SK-N-SH (cell line): ENCODE data around the gene RAET1E. TPM values are rescaled to one million over a fixed set of nuclear protein-coding genes. Genes with fewer than 3 reads are reported as not detected.

Experiments
- CTCF ChIA-PET: fragments of 300-600, 350-600 bp; formaldehyde crosslinking; extraction: SDS; loops from one replicate; lab custom pipeline; 2021; lab: Yijun Ruan, JAX
- POLR2A ChIA-PET: fragments of 350-600 bp; sonication (Branson Sonifier 250); formaldehyde crosslinking; extraction: SDS; loops from one replicate; lab custom pipeline; 2020; ENCODE audit warnings: antibody characterized with exemption, inconsistent platforms; lab: Yijun Ruan, JAX
- DNase-seq: peaks from one replicate; pipeline ENCODE4 v3.0.0; 2012
- H2AFZ ChIP-seq: fragments of 200-600 bp; sonication (generic); 2 replicates; pipeline ENCODE4 v1.8.1; 2016; ENCODE audit warnings: antibody characterized with exemption, mild to moderate bottlenecking, low read depth
- H3F3A ChIP-seq: fragments of 200-600 bp; sonication (generic); replicated peaks from 2 replicates; pipeline ENCODE3; 2016; ENCODE audit warnings: antibody characterized with exemption, mild to moderate bottlenecking; ENCODE audit not compliant: insufficient read depth
- H3K27ac ChIP-seq, 2 experiments: fragments of 200-500 bp in 1 of 2; fragments of 200-600 bp in 1 of 2; sonication (Bioruptor generic) in 1 of 2; sonication (generic), shearing (Covaris generic) in 1 of 2; 2 replicates each; pipeline versions ENCODE4 v1.5.1 to v1.6.1; 2014 to 2016; ENCODE audit warnings: low read depth in 2 of 2, inconsistent platforms in 1 of 2, low read length in 1 of 2, mild to moderate bottlenecking in 1 of 2, mixed read lengths in 1 of 2
- H3K27me3 ChIP-seq: fragments of 200-600 bp; sonication (generic), shearing (Covaris generic); 2 replicates; pipeline ENCODE4 v1.6.1; 2016; ENCODE audit warnings: mixed run types; ENCODE audit not compliant: insufficient read depth
- H3K36me3 ChIP-seq, 2 experiments: fragments of 200-500 bp in 1 of 2; fragments of 200-600 bp in 1 of 2; sonication (Bioruptor generic) in 1 of 2; sonication (generic) in 1 of 2; replicated peaks in 1 of 2; 2 replicates each; pipeline versions ENCODE3 to v1.5.1; 2014 to 2016; ENCODE audit warnings: low read length in 1 of 2, mild to moderate bottlenecking in 1 of 2; ENCODE audit not compliant: insufficient read depth in 2 of 2, control insufficient read depth in 1 of 2
- H3K4me1 ChIP-seq, 2 experiments: fragments of 200-500 bp in 1 of 2; fragments of 200-600 bp in 1 of 2; sonication (Bioruptor generic) in 1 of 2; sonication (generic), shearing (Covaris generic) in 1 of 2; 2 replicates each; pipeline versions ENCODE4 v1.5.1 to v1.6.1; 2014 to 2016; ENCODE audit warnings: low read depth in 1 of 2, low read length in 1 of 2, mixed run types in 1 of 2; ENCODE audit not compliant: insufficient read depth in 2 of 2, control insufficient read depth in 1 of 2
- H3K4me2 ChIP-seq: fragments of 200-600 bp; sonication (generic), shearing (Covaris generic); 2 replicates; pipeline ENCODE4 v1.6.1; 2017; ENCODE audit warnings: mixed run types
- H3K4me3 ChIP-seq, 2 experiments: fragments of 200-500 bp in 1 of 2; fragments of 200-600 bp in 1 of 2; sonication (Bioruptor generic) in 1 of 2; sonication (generic), shearing (Covaris generic) in 1 of 2; 2 replicates each; pipeline versions ENCODE4 v1.5.1 to v1.8.1; 2014 to 2016; ENCODE audit warnings: low read depth in 2 of 2, inconsistent platforms in 1 of 2, low read length in 1 of 2, mild to moderate bottlenecking in 1 of 2, mixed read lengths in 1 of 2, moderate library complexity in 1 of 2
- H3K79me2 ChIP-seq: fragments of 200-600 bp; sonication (generic); 2 replicates; pipeline ENCODE4 v1.8.1; 2017; ENCODE audit warnings: mild to moderate bottlenecking; ENCODE audit not compliant: insufficient read depth
- H3K9ac ChIP-seq: fragments of 200-600 bp; sonication (generic); 2 replicates; pipeline ENCODE4 v1.6.1; 2017; ENCODE audit warnings: mixed run types
- H3K9me2 ChIP-seq: fragments of 200-600 bp; sonication (generic); 2 replicates; pipeline ENCODE4 v1.6.1; 2017; ENCODE audit warnings: mixed run types
- H3K9me3 ChIP-seq: fragments of 200-600 bp; sonication (generic); 2 replicates; pipeline ENCODE4 v1.6.1; 2017; ENCODE audit warnings: mixed run types, mild to moderate bottlenecking, moderate library complexity
- H4K20me1 ChIP-seq: fragments of 200-600 bp; sonication (generic); 2 replicates; pipeline ENCODE4 v1.6.1; 2017; ENCODE audit warnings: mild to moderate bottlenecking, mixed run types; ENCODE audit not compliant: insufficient read depth
- EZH2phosphoT487 ChIP-seq: fragments of 200-600 bp; sonication (generic); IDR thresholded peaks from 2 replicates; pipeline ENCODE4 v1.6.1; 2017; ENCODE audit warnings: low read depth, mixed run types, mild to moderate bottlenecking, antibody characterized with exemption, moderate library complexity, borderline replicate concordance
- IRF3 ChIP-seq: fragments of 150-350 bp; IDR thresholded peaks from 2 replicates; pipeline ENCODE4 v1.6.1; 2016; ENCODE audit warnings: mild to moderate bottlenecking, low read depth, low read length
- MAX ChIP-seq: IDR thresholded peaks from 2 replicates; pipeline ENCODE4 v1.4.0; 2012; ENCODE audit warnings: low read depth
- MEF2A ChIP-seq: IDR thresholded peaks from 2 replicates; pipeline ENCODE4 v1.4.0; 2012; ENCODE audit warnings: low read depth, borderline replicate concordance
- MXI1 ChIP-seq: IDR thresholded peaks from 2 replicates; pipeline ENCODE4 v1.6.1; 2012; ENCODE audit warnings: mild to moderate bottlenecking, low read depth, low read length, improper control_type of control experiment
- PBX3 ChIP-seq: IDR thresholded peaks from 2 replicates; pipeline ENCODE4; 2012
- REST ChIP-seq: IDR thresholded peaks from 2 replicates; pipeline ENCODE4 v1.6.1; 2012; ENCODE audit warnings: mild to moderate bottlenecking, low read depth, low read length, moderate library complexity
- RFX5 ChIP-seq: IDR thresholded peaks from 2 replicates; pipeline ENCODE4 v1.6.1; 2012; ENCODE audit warnings: mild to moderate bottlenecking, improper control_type of control experiment, low read length
- TEAD4 ChIP-seq: IDR thresholded peaks from 2 replicates; pipeline ENCODE4 v1.4.0; 2012; ENCODE audit warnings: mild to moderate bottlenecking, borderline replicate concordance; ENCODE audit not compliant: insufficient read depth
- WGBS: methylation state at CpG from one replicate; pipeline ENCODE4 v1.1.6; 2017; ENCODE audit warnings: low lambda C conversion rate; 5-methylcytosine and 5-hydroxymethylcytosine counted together
- polyA plus RNA-seq, 3 experiments: library from polyadenylated mRNA; depleted of rRNA; stranded (reverse); fragments of >200 nt; gene quantifications; 2 replicates each; pipeline ENCODE4 v1.2.3, GENCODE V29; 2012

The RAET1E gene
- polyA plus RNA-seq, 1 of the 3 experiments (the other 2 are of a cell fraction) = 0.15 TPM

DNA sequence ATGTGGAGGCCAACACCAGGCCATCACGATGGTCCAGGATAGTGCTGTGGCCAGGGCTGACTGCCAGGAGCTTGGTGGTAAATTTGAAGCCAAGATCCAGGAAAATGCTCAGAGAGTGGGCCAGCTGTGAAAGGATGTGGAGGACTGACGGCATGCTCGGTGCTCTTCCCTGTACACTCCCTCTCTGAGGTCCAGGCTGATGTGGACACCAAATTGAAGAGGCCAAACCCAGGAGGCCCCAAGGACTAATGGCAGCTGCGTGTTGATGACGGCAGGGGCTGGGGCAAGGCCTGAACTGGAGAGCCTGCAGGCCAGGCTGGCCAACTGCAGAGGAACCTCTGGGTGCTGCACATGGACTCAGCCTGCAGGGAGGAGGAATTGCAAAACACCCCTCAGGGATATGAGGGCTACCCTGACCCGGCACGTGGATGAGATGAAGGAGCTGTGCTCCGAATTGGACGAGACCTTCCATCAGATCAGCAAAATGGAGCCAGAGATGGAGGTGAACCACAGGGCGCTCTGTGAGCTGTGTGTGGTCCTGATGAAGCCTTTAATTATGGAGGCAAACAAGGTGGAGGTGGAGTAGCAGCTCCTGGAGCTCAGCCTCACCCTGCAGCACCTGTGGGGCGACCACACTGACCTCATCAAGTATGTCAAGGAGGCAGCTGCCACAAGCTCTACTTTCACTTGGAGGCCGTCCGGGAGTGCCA lies 6.9 kb upstream of the RAET1E start:
- no peak overlapping the region for H3K27ac ChIP-seq
- H3K4me2 ChIP-seq = no peak overlapping the region
- no peaks in the 10 kb centered on the region for H3F3A ChIP-seq
- no peak for DNase-seq
- H3K79me2 ChIP-seq = no peaks in the 10 kb centered on the region
- H3K9ac ChIP-seq = no peak overlapping the region
- peaks cover 0 to 7% of the 10 kb centered on the region in 2 experiments; a peak in 1 of 4 replicates for H3K4me1 ChIP-seq
- POLR2A ChIA-PET = no interaction called here
- H3K27me3 ChIP-seq = no peaks in the 10 kb centered on the region
- no peaks in the 10 kb centered on the region for H3K9me2 ChIP-seq
- no peaks in the 10 kb centered on the region for H3K36me3 ChIP-seq
- TF ChIP-seq EZH2phosphoT487 (no peak), PBX3 (no peak), MXI1 (no peak), MAX (no peak), REST (no peak), MEF2A (no peak), TEAD4 (no peak), IRF3 (no peak), RFX5 (no peak)
- no peaks in the 10 kb centered on the region for H4K20me1 ChIP-seq
- no peak overlapping the region for H2AFZ ChIP-seq
- H3K9me3 ChIP-seq = no peaks in the 10 kb centered on the region
- CTCF ChIA-PET = interaction anchor here (0.9 to 1.1 kb wide), 2 partner anchors 9 to 71 kb away, joined by 3 to 4 read pairs; no protein-coding TSS in a partner anchor
- 80% methylated on average over 10 of the region's 13 CpGs for WGBS
- H3K4me3 ChIP-seq = no peak overlapping the region
